Heart left ventricle (tissue), 16 donors: Measurements from ENCODE around the gene IVNS1ABP. TPM values are rescaled to one million over a fixed set of nuclear protein-coding genes. Genes with fewer than 3 reads are reported as not detected.

Source experiments
- ATAC-seq, 4 donors: fragments of 200-7000 bp; cut with Tn5 transposase; one replicate each; pipeline ENCODE4 v1.9.1; 2020 to 2022; ENCODE audit warnings: moderate library complexity in 4 of 4, mild to moderate bottlenecking in 3 of 4, moderate number of reproducible peaks in 1 of 4
- DNase-seq, 5 donors: peaks; one replicate each; pipeline ENCODE4 v3.0.0-alpha.2; 2020
- H3K27ac ChIP-seq, 12 donors: fragments of 200-600 bp; sonication (generic) in 4 of 12; one replicate each; pipeline versions ENCODE4 v1.5.0 to v1.8.0; 2016 to 2022; ENCODE audit warnings: mild to moderate bottlenecking in 2 of 12
- H3K27me3 ChIP-seq, 9 donors: fragments of 200-600 bp; sonication (generic) in 2 of 9; one replicate each; pipeline versions ENCODE4 v1.5.1 to v1.8.0; 2016 to 2022; ENCODE audit warnings: mild to moderate bottlenecking in 3 of 9
- H3K36me3 ChIP-seq, 9 donors: fragments of 200-600 bp; sonication (generic) in 2 of 9; one replicate each; pipeline versions ENCODE4 v1.5.0 to v1.8.0; 2018 to 2022; ENCODE audit warnings: mild to moderate bottlenecking in 2 of 9
- H3K4me1 ChIP-seq, 12 donors: fragments of 200-600 bp; sonication (generic) in 4 of 12; one replicate each; pipeline versions ENCODE4 v1.5.0 to v1.8.0; 2016 to 2022; ENCODE audit warnings: mild to moderate bottlenecking in 3 of 12
- H3K4me3 ChIP-seq, 12 donors: fragments of 200-600 bp; sonication (generic) in 4 of 12; one replicate each; pipeline versions ENCODE4 v1.5.0 to v1.8.0; 2017 to 2022; ENCODE audit warnings: mild to moderate bottlenecking in 9 of 12, moderate library complexity in 4 of 12
- H3K9me3 ChIP-seq, 12 donors: fragments of 200-600 bp; sonication (generic) in 4 of 12; one replicate each; pipeline versions ENCODE4 v1.5.0 to v1.8.0; 2016 to 2022; ENCODE audit warnings: mild to moderate bottlenecking in 1 of 12
- CTCF ChIP-seq, 12 donors: fragments of 200-600 bp; sonication (generic) in 4 of 12; IDR thresholded peaks; one replicate each; pipeline versions ENCODE4 v1.5.0 to v1.8.0; 2018 to 2022; ENCODE audit warnings: antibody characterized with exemption in 12 of 12, mild to moderate bottlenecking in 5 of 12
- POLR2A ChIP-seq, 2 donors: fragments of 450-650 bp; IDR thresholded peaks; one replicate each; pipeline ENCODE4 v1.6.1; 2017; ENCODE audit warnings: antibody characterized with exemption in 2 of 2, mild to moderate bottlenecking in 2 of 2, moderate library complexity in 2 of 2
- WGBS, 4 donors: extraction: QIAGEN DNeasy Blood & Tissue Kit in 2 of 4; methylation state at CpG; one replicate each; pipeline versions ENCODE4 v1.1.5 to v1.1.7; 2013 to 2018; 5-methylcytosine and 5-hydroxymethylcytosine counted together
- intact Hi-C, 10 donors: fragments of 100-400 bp; cut with DNase I; formaldehyde crosslinking; loops; one replicate each; pipeline versions ENCODE4 v1.11.1 to v1.14.2; 2022
- polyA plus RNA-seq, 2 donors: library from polyadenylated mRNA; stranded (reverse); fragments of 200-250 nt; gene quantifications; one replicate each; pipeline ENCODE4 v1.2.3, GENCODE V29; 2013
- total RNA-seq, 9 donors: library from RNA; depleted of rRNA in 2 of 9; stranded (reverse); fragments of >200 nt in 2 of 9; fragmentation: NEBNext Ultra II Directional in 3 of 9; extraction: Animal tissue kit (Norgen Biotek cat#: 25700) in 3 of 9; gene quantifications; one replicate each; pipeline versions ENCODE4 v1.1.0 to v1.2.4, GENCODE V29; 2016 to 2023
- donor health status: ischemic (EF 13 %, LVEDD 7.1; RV severe dilation, severe dysfunction).
- donor health status: healthy with polysubstance abuse.
- donor health status: DM: no; HTN: yes; CAD: no.
- donor health status: DM: no; HTN: no; CAD: no.
- donor health status: ischemic (EF 25% LVEDD 6.9; RV normal size, moderate dysfunction).
- donor health status: ischemic (EF 25% LVEDD 5.7; RV mildly dilated, moderate dysfunction).
- donor health status: healthy.
- donor health status: DM: yes; HTN: yes; CAD: no.
- donor health status: ischemic (EF 35%, LVEDD 5.7; RV mildly dilated, moderate dysfunction).
- donor health status: nonischemic (EF 11% LVEDD 7.7; RV severe dilation, severe dysfunction).
- donor health status: DM: yes; HTN: yes; CAD: no.
- donor health status: PGD.
- donor health status: ischemic (EF 29% LVEDD 5.4; RV normal size, mild dysfunction).
- donor health status: nonischemic (EF 23%, LVEDD 6.1; RV moderate dilation, normal function).

IVNS1ABP gene
- total and polyA plus RNA-seq, 11 donors = 24.7 to 95.2 (median 58.0) TPM

- intact Hi-C loops = no loop called here
- Histone ChIP-seq H3K4me1 (peaks cover 0 to 10% (median 7%) of the 10 kb centered on the region in 12 donors), H3K4me3 (no peak overlapping the region), H3K27me3 (no peaks in the 10 kb centered on the region), H3K27ac (no peak overlapping the region), H3K36me3 (peaks cover 0 to 23% (median 10%) of the 10 kb centered on the region in 9 donors), H3K9me3 (peaks cover 0 to 4% (median 0%) of the 10 kb centered on the region in 12 donors)
- TF ChIP-seq CTCF (IDR thresholded peaks at IDR 0.05) (no peak), POLR2A (IDR thresholded peaks at IDR 0.05) (no peak)
- ATAC-seq (no peak), DNase-seq (no peak)
Measured at GRCh38 chr1:185289880-185290279, 27.2 kb downstream of the IVNS1ABP start.

- 73 to 82% (median 76%) methylated on average over 3 of the region's 3 CpGs for WGBS, 4 donors
- ATAC-seq = no peak
- no peak overlapping the region for H3K27ac ChIP-seq
Measured at GRCh38 chr1:185288435-185288834, 28.6 kb downstream of the IVNS1ABP start.

GRCh38 chr1:185287451-185287850 is 29.6 kb downstream of the IVNS1ABP start:
- Histone ChIP-seq H3K36me3 (peaks cover 0 to 5% (median 0%) of the 10 kb centered on the region in 9 donors), H3K4me3 (no peak overlapping the region), H3K9me3 (peaks cover 0 to 4% (median 0%) of the 10 kb centered on the region in 12 donors), H3K27ac (no peak overlapping the region), H3K4me1 (peaks cover 0 to 15% (median 6%) of the 10 kb centered on the region in 12 donors), H3K27me3 (no peaks in the 10 kb centered on the region)
- ATAC-seq (no peak), DNase-seq (no peak)
- WGBS, 4 donors = 83 to 90% (median 86%) methylated on average over 2 of the region's 2 CpGs
- intact Hi-C loops = no loop called here
- TF ChIP-seq POLR2A (IDR thresholded peaks at IDR 0.05) = no peak
- no peak for TF ChIP-seq CTCF (IDR thresholded peaks at IDR 0.05)

More at GRCh38 chr1:185288435-185288834, 28.6 kb downstream of the IVNS1ABP start:
- Histone ChIP-seq H3K4me3 (no peak overlapping the region), H3K4me1 (peaks cover 0 to 17% (median 7%) of the 10 kb centered on the region in 12 donors), H3K36me3 (peaks cover 0 to 8% (median 0%) of the 10 kb centered on the region in 9 donors), H3K9me3 (peaks cover 0 to 4% (median 0%) of the 10 kb centered on the region in 12 donors), H3K27me3 (no peaks in the 10 kb centered on the region)
- no peak for TF ChIP-seq POLR2A (IDR thresholded peaks at IDR 0.05)
- no peak for TF ChIP-seq CTCF (IDR thresholded peaks at IDR 0.05)
- DNase-seq = no peak
- intact Hi-C loops = no loop called here

- WGBS, 4 donors = 18 to 32% (median 29%) methylated on average over 2 of the region's 2 CpGs
- no peak overlapping the region for H3K27ac ChIP-seq
- peaks cover 0 to 10% (median 0%) of the 10 kb centered on the region in 9 donors for H3K36me3 ChIP-seq
- H3K4me3 ChIP-seq = no peak overlapping the region
- ATAC-seq (peak in 3 of 4 donors; percentile 44 to 59 (median 57)), DNase-seq (no peak)
- no peak for TF ChIP-seq CTCF (IDR thresholded peaks at IDR 0.05)
- H3K27me3 ChIP-seq = no peaks in the 10 kb centered on the region
- H3K4me1 ChIP-seq = peaks cover 0 to 14% (median 4%) of the 10 kb centered on the region in 12 donors
- peaks cover 0 to 4% (median 0%) of the 10 kb centered on the region in 12 donors for H3K9me3 ChIP-seq
- intact Hi-C loops = no loop called here
Measured at GRCh38 chr1:185284533-185285276, 32.3 kb downstream of the IVNS1ABP start.
